Adrenal gland (tissue), 12 donors: ENCODE measurements around the gene OTULIN. TPM values are rescaled to one million over a fixed set of nuclear protein-coding genes. Genes with fewer than 3 reads are reported as not detected.

ENCODE experiments used
- DNase-seq, 7 donors: peaks; one replicate each; pipeline ENCODE4 v3.0.0-alpha.2; 2019 to 2020
- H3K27ac ChIP-seq, 5 donors: fragments of 200-600 bp; sonication (generic) in 4 of 5; 1 replicate in 3 of 5; 2 replicates in 2 of 5; pipeline versions ENCODE4 v1.5.1 to v1.8.0; 2016 to 2020; ENCODE audit warnings: mild to moderate bottlenecking in 1 of 5
- H3K27me3 ChIP-seq: fragments of 200-600 bp; 2 replicates; pipeline ENCODE4 v1.8.0; 2021
- H3K36me3 ChIP-seq, 2 donors: fragments of 200-600 bp; replicated peaks in 1 of 2; 1 replicate in 1 of 2; 2 replicates in 1 of 2; pipeline versions ENCODE4 v1.5.1 to v1.8.0; 2018 to 2022
- H3K4me1 ChIP-seq, 2 donors: fragments of 200-600 bp; replicated peaks in 1 of 2; 1 replicate in 1 of 2; 2 replicates in 1 of 2; pipeline versions ENCODE4 v1.5.1 to v1.8.0; 2018 to 2021
- H3K4me3 ChIP-seq, 4 donors: fragments of 200-600 bp; sonication (generic) in 3 of 4; one replicate each; pipeline ENCODE4 v1.5.1; 2016 to 2018
- H3K9me3 ChIP-seq, 3 donors: fragments of 200-600 bp; sonication (generic) in 1 of 3; replicated peaks in 1 of 3; 1 replicate in 2 of 3; 2 replicates in 1 of 3; pipeline versions ENCODE4 v1.5.1 to v1.8.0; 2016 to 2021
- CTCF ChIP-seq, 6 experiments: fragments of 450-650 bp in 4 of 6; fragments of 200-600 bp in 2 of 6; sonication (generic) in 1 of 6; IDR thresholded peaks; 1 replicate in 5 of 6; 2 replicates in 1 of 6; pipeline versions ENCODE4 v1.5.1 to v1.8.0; 2016 to 2021; ENCODE audit warnings: antibody characterized with exemption in 6 of 6, mild to moderate bottlenecking in 2 of 6, moderate library complexity in 1 of 6
- POLR2A ChIP-seq, 2 donors: fragments of 450-650 bp; IDR thresholded peaks; one replicate each; pipeline ENCODE4 v1.6.1; 2017; ENCODE audit warnings: antibody characterized with exemption in 2 of 2, mild to moderate bottlenecking in 2 of 2, moderate library complexity in 1 of 2
- WGBS, 4 donors: extraction: QIAGEN DNeasy Blood & Tissue Kit in 2 of 4; methylation state at CpG; one replicate each; pipeline versions ENCODE4 v1.1.5 to v1.1.7; 2013 to 2017; 5-methylcytosine and 5-hydroxymethylcytosine counted together
- intact Hi-C, 2 donors: fragments of 100-400 bp; cut with DNase I; formaldehyde crosslinking; loops; one replicate each; pipeline versions ENCODE4 v1.14.1 to v1.15.0; 2022 to 2023
- polyA plus RNA-seq, 3 donors: library from polyadenylated mRNA; stranded (reverse); fragments of 200-250 nt in 2 of 3; fragments of 350-450 nt in 1 of 3; fragmentation: Illumina TruSeq in 1 of 3; extraction: RNeasy Lipid Tissue Mini Kit (QIAGEN cat#74804) in 1 of 3; gene quantifications; one replicate each; pipeline ENCODE4 v1.2.3, GENCODE V29; 2013 to 2014
- total RNA-seq, 9 donors: library from RNA; depleted of rRNA in 4 of 9; stranded (reverse); fragments of >200 nt in 4 of 9; fragments of 120-200 nt in 1 of 9; fragmentation: NEBNext Ultra II Directional in 1 of 9; extraction: Animal tissue kit (Norgen Biotek cat#: 25700) in 1 of 9; gene quantifications; one replicate each; pipeline versions ENCODE4 v1.1.0 to v1.2.4, GENCODE V29; 2013 to 2023
- donor health status: healthy with polysubstance abuse.
- donor health status: Bipolar disorder and iron deficiency.
- donor health status: DM: yes; HTN: yes; CAD: no.
- donor health status: DM: no; HTN: no; CAD: no.
- donor health status: DM: no; HTN: no; CAD: no.
- donor health status: DM: yes; HTN: yes; CAD: no.

Gene OTULIN
- total and polyA plus RNA-seq, 12 donors, result 2.8 to 40.8 (median 20.4) TPM

GRCh38 chr5:14665949-14666348 lies 1.4 kb downstream of the OTULIN start:
- no peak for TF ChIP-seq POLR2A (IDR thresholded peaks at IDR 0.05)
- TF ChIP-seq CTCF (IDR thresholded peaks at IDR 0.05), result no peak
- peak overlapping the region in 1 of 4 donors; percentile 88 for H3K4me3 ChIP-seq
- H3K27me3 ChIP-seq, result no peaks in the 10 kb centered on the region
- DNase-seq, result no peak
- intact Hi-C loops, result no loop called here
- H3K4me1 ChIP-seq, result peaks cover 10 to 38% of the 10 kb centered on the region in 2 donors
- H3K9me3 ChIP-seq, result no peaks in the 10 kb centered on the region
- no peak overlapping the region for H3K27ac ChIP-seq
- H3K36me3 ChIP-seq, result no peaks in the 10 kb centered on the region
- WGBS, 4 donors, result 35 to 49% (median 41%) methylated on average over 7 of the region's 7 CpGs

- intact Hi-C loops, result no loop called here
- 50 to 61% (median 52%) methylated on average over 2 of the region's 2 CpGs for WGBS, 4 donors
- peaks cover 10 to 42% of the 10 kb centered on the region in 2 donors for H3K4me1 ChIP-seq
Observed at GRCh38 chr5:14666357-14666756, 1.8 kb downstream of the OTULIN start.

GRCh38 chr5:14667290-14667689 lies 2.8 kb downstream of the OTULIN start:
- no peak for TF ChIP-seq POLR2A (IDR thresholded peaks at IDR 0.05)
- TF ChIP-seq CTCF (IDR thresholded peaks at IDR 0.05), result no peak
- Histone ChIP-seq H3K4me1 (peaks cover 11 to 51% of the 10 kb centered on the region in 2 donors), H3K27me3 (no peaks in the 10 kb centered on the region), H3K27ac (no peak overlapping the region), H3K36me3 (no peaks in the 10 kb centered on the region), H3K9me3 (no peaks in the 10 kb centered on the region), H3K4me3 (no peak overlapping the region)
- intact Hi-C loops, result no loop called here
- WGBS, 4 donors, result 85 to 92% (median 87%) methylated on average over 8 of the region's 8 CpGs
- no peak for DNase-seq

More at GRCh38 chr5:14666357-14666756, 1.8 kb downstream of the OTULIN start:
- DNase-seq, result no peak
- no peak overlapping the region for H3K27ac ChIP-seq
- H3K27me3 ChIP-seq, result no peaks in the 10 kb centered on the region
- no peaks in the 10 kb centered on the region for H3K9me3 ChIP-seq
- TF ChIP-seq POLR2A (IDR thresholded peaks at IDR 0.05) (no peak), CTCF (IDR thresholded peaks at IDR 0.05) (no peak)
- no peaks in the 10 kb centered on the region for H3K36me3 ChIP-seq
- no peak overlapping the region for H3K4me3 ChIP-seq

GRCh38 chr5:14667770-14668169 lies 3.3 kb downstream of the OTULIN start:
- H3K36me3 ChIP-seq, result no peaks in the 10 kb centered on the region
- peaks cover 16 to 56% of the 10 kb centered on the region in 2 donors for H3K4me1 ChIP-seq
- TF ChIP-seq POLR2A (IDR thresholded peaks at IDR 0.05) (no peak), CTCF (IDR thresholded peaks at IDR 0.05) (no peak)
- DNase-seq, result no peak
- WGBS, 4 donors, result 75 to 89% (median 84%) methylated on average over 1 of the region's 1 CpG
- no peak overlapping the region for H3K27ac ChIP-seq
- H3K4me3 ChIP-seq, result no peak overlapping the region
- intact Hi-C loops, result no loop called here
- H3K27me3 ChIP-seq, result no peaks in the 10 kb centered on the region
- H3K9me3 ChIP-seq, result no peaks in the 10 kb centered on the region
